PFSK-1 (cell line): ENCODE measurements around the gene GMPPB.

Experiments
- POLR2AphosphoS5 ChIP-seq: IDR thresholded peaks from 2 replicates; pipeline ENCODE4 v1.6.1; 2012; ENCODE audit warnings: low read depth, mild to moderate bottlenecking, control low read depth, low read length, moderate library complexity
- TAF1 ChIP-seq: IDR thresholded peaks from 2 replicates; pipeline ENCODE4 v1.6.1; 2012; ENCODE audit warnings: low read length, control low read depth, borderline replicate concordance; ENCODE audit not compliant: insufficient read depth
- TF ChIP-seq, protein P1 (sequence below), 2 experiments: IDR thresholded peaks; 2 replicates each; pipeline versions ENCODE4 v1.6.1 to v1.8.0; 2011 to 2012; ENCODE audit warnings: low read depth in 2 of 2, low read length in 2 of 2, control low read depth in 1 of 2, inconsistent platforms in 1 of 2, mild to moderate bottlenecking in 1 of 2, moderate library complexity in 1 of 2; ENCODE audit not compliant: insufficient read depth in 1 of 2

DNA sequence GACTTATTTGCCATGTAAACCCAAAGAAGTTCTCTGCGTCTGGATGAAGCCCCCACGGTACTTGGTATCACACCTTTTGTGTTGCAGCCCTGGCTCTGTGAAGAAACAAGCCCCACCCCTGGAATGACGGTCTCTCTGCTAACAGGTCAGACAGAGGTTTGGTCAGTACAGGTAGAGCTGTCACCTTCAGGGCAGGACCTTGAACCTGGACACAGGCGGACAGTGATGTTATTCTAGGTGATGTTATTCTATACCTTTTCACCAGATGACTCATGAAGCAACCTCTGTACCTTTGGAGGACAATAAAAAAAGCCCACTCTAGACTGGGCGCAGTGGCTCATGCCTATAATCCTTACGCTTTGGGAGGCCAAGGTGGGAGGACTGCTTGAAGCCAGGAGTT lies 11.0 kb upstream of the GMPPB start:
- TF ChIP-seq TAF1 (no peak), POLR2AphosphoS5 (no peak)
- TF ChIP-seq, protein P1, sequence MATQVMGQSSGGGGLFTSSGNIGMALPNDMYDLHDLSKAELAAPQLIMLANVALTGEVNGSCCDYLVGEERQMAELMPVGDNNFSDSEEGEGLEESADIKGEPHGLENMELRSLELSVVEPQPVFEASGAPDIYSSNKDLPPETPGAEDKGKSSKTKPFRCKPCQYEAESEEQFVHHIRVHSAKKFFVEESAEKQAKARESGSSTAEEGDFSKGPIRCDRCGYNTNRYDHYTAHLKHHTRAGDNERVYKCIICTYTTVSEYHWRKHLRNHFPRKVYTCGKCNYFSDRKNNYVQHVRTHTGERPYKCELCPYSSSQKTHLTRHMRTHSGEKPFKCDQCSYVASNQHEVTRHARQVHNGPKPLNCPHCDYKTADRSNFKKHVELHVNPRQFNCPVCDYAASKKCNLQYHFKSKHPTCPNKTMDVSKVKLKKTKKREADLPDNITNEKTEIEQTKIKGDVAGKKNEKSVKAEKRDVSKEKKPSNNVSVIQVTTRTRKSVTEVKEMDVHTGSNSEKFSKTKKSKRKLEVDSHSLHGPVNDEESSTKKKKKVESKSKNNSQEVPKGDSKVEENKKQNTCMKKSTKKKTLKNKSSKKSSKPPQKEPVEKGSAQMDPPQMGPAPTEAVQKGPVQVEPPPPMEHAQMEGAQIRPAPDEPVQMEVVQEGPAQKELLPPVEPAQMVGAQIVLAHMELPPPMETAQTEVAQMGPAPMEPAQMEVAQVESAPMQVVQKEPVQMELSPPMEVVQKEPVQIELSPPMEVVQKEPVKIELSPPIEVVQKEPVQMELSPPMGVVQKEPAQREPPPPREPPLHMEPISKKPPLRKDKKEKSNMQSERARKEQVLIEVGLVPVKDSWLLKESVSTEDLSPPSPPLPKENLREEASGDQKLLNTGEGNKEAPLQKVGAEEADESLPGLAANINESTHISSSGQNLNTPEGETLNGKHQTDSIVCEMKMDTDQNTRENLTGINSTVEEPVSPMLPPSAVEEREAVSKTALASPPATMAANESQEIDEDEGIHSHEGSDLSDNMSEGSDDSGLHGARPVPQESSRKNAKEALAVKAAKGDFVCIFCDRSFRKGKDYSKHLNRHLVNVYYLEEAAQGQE (IDR thresholded peaks at IDR 0.05; ENCODE audit: insufficient read depth in 1 of 2, low read depth in 2 of 2, low read length in 2 of 2): no peak
